OCI-LY1 (cell line): ENCODE results near the gene SLMAP.

ENCODE experiments used
- H2AFZ ChIP-seq: fragments of 200-600 bp; sonication (generic), shearing (Covaris generic); 2 replicates; pipeline ENCODE4 v1.6.0; 2014; ENCODE audit warnings: antibody characterized with exemption, mild to moderate bottlenecking, low read length
- H3F3A ChIP-seq: fragments of 200-600 bp; sonication (generic), shearing (Covaris generic); 2 replicates; pipeline ENCODE4 v1.6.0; 2014; ENCODE audit warnings: mild to moderate bottlenecking, antibody characterized with exemption, low read length, moderate library complexity; ENCODE audit not compliant: insufficient read depth
- H3K27ac ChIP-seq: fragments of 200-600 bp; sonication (generic); 2 replicates; pipeline ENCODE4 v1.5.1; 2014; ENCODE audit warnings: low read length, mixed run types, mild to moderate bottlenecking, low read depth; ENCODE audit not compliant: poor library complexity, severe bottlenecking
- H3K27me3 ChIP-seq: fragments of 200-600 bp; sonication (generic); 2 replicates; pipeline ENCODE4 v1.6.0; 2014; ENCODE audit warnings: antibody characterized with exemption, mild to moderate bottlenecking, low read length, moderate library complexity; ENCODE audit not compliant: insufficient read depth
- H3K36me3 ChIP-seq: fragments of 200-600 bp; sonication (generic); 2 replicates; pipeline ENCODE4 v1.6.1; 2014; ENCODE audit warnings: mild to moderate bottlenecking, antibody characterized with exemption, low read length, moderate library complexity, mixed read lengths; ENCODE audit not compliant: insufficient read depth
- H3K4me1 ChIP-seq: fragments of 200-600 bp; sonication (generic); 2 replicates; pipeline ENCODE4 v1.5.1; 2014; ENCODE audit warnings: mild to moderate bottlenecking, low read length, moderate library complexity; ENCODE audit not compliant: insufficient read depth, severe bottlenecking
- H3K4me2 ChIP-seq: fragments of 200-600 bp; sonication (generic), shearing (Covaris generic); 2 replicates; pipeline ENCODE4 v1.6.1; 2014; ENCODE audit warnings: low read length
- H3K4me3 ChIP-seq: fragments of 200-600 bp; sonication (generic); 2 replicates; pipeline ENCODE4 v1.5.1; 2014; ENCODE audit warnings: low read length, low read depth, mild to moderate bottlenecking, mixed read lengths; ENCODE audit not compliant: poor library complexity, severe bottlenecking
- H3K79me2 ChIP-seq: fragments of 200-600 bp; shearing (Covaris generic); 2 replicates; pipeline ENCODE4 v1.6.1; 2016; ENCODE audit warnings: mixed run types, low read length, mixed read lengths; ENCODE audit not compliant: insufficient read depth
- H3K9ac ChIP-seq: fragments of 200-600 bp; sonication (generic), shearing (Covaris generic); 2 replicates; pipeline ENCODE4 v1.6.1; 2014; ENCODE audit warnings: mild to moderate bottlenecking, low read length, mixed read lengths
- H3K9me2 ChIP-seq: fragments of 200-600 bp; sonication (generic), shearing (Covaris generic); 2 replicates; pipeline ENCODE4 v1.6.1; 2014; ENCODE audit warnings: low read depth, mild to moderate bottlenecking, low read length, mixed read lengths
- H3K9me3 ChIP-seq: fragments of 200-600 bp; shearing (Covaris generic); 2 replicates; pipeline ENCODE4 v1.6.1; 2014; ENCODE audit warnings: low read length, mixed read lengths
- H4K20me1 ChIP-seq: fragments of 200-600 bp; sonication (generic), shearing (Covaris generic); 2 replicates; pipeline ENCODE4 v1.6.0; 2016; ENCODE audit warnings: mild to moderate bottlenecking, low read length; ENCODE audit not compliant: insufficient read depth
- CTCF ChIP-seq: fragments of 200-600 bp; sonication (generic), shearing (Covaris generic); IDR thresholded peaks from 2 replicates; pipeline ENCODE4 v1.5.1; 2017; ENCODE audit warnings: mild to moderate bottlenecking, antibody characterized with exemption, low read length, moderate library complexity, mixed read lengths
- EZH2 ChIP-seq: fragments of 200-600 bp; sonication (generic), shearing (Covaris generic); IDR thresholded peaks from 2 replicates; pipeline ENCODE4 v1.8.0; 2017; ENCODE audit warnings: borderline replicate concordance, mixed run types, mild to moderate bottlenecking, antibody characterized with exemption, low read length, moderate library complexity, mixed read lengths

Gene SLMAP, protein sequence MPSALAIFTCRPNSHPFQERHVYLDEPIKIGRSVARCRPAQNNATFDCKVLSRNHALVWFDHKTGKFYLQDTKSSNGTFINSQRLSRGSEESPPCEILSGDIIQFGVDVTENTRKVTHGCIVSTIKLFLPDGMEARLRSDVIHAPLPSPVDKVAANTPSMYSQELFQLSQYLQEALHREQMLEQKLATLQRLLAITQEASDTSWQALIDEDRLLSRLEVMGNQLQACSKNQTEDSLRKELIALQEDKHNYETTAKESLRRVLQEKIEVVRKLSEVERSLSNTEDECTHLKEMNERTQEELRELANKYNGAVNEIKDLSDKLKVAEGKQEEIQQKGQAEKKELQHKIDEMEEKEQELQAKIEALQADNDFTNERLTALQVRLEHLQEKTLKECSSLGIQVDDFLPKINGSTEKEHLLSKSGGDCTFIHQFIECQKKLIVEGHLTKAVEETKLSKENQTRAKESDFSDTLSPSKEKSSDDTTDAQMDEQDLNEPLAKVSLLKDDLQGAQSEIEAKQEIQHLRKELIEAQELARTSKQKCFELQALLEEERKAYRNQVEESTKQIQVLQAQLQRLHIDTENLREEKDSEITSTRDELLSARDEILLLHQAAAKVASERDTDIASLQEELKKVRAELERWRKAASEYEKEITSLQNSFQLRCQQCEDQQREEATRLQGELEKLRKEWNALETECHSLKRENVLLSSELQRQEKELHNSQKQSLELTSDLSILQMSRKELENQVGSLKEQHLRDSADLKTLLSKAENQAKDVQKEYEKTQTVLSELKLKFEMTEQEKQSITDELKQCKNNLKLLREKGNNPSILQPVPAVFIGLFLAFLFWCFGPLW

DNA sequence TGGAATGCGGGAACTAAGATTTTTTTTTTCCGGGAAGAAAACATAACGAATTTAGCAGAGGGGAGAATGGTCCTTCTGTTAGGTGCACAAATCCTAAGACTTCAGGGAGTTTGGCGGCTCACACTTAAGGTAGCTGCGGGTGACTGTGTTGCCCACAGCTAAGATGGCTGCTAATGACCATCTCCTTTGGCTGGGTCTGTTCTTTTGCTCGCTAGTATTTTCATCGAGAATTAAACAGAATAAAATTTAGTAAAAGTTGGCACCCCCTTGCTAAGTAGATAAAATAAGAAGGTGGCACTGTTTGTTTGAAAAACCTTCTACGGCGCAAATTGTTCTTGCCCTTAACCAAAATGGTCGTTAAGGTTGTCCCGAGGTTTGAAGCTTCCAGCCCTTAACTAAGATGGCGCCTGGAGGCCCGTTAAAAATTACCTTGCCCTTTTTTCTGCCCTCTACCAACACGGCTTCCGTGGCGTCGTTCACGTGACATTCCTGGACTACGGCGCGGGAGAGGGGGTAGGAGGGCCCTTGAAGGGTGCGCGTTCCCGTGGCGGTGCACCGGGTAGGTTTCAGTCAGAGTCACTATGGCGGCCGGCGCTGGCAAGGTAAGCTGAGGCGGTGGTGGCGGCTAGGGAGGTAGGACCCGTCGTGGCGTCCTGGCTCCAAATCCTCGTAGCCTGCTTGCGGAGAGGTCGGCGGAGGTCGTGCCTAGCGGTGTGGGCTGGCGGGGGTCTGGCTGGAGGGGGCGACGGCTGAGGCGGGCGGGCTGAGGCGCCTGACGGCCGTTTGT, at the start of gene SLMAP:
SLMAP (plus strand) TSS at position 569 of the 787 bp plus-strand sequence. CDS start 1,343 bp downstream, outside the sequence.
- Histone ChIP-seq H3K27ac (peak within 1 kb of the TSS; percentile 52), H3K4me1 (peaks cover 40% of the 10 kb centered on the region), H3K9me2 (no peaks in the 10 kb centered on the region), H3K79me2 (peaks cover 39% of the 10 kb centered on the region), H3K9ac (peak within 1 kb of the TSS; percentile 90), H3K27me3 (no peaks in the 10 kb centered on the region), H3K9me3 (no peaks in the 10 kb centered on the region), H3K4me3 (peak within 1 kb of the TSS; percentile 89), H2AFZ (peak within 1 kb of the TSS; percentile 100), H3F3A (no peaks in the 10 kb centered on the region), H3K36me3 (peaks cover 25% of the 10 kb centered on the region), H4K20me1 (no peaks in the 10 kb centered on the region), H3K4me2 (peak within 1 kb of the TSS; percentile 99)
- TF ChIP-seq EZH2 (no peak), CTCF (no peak)

DNA sequence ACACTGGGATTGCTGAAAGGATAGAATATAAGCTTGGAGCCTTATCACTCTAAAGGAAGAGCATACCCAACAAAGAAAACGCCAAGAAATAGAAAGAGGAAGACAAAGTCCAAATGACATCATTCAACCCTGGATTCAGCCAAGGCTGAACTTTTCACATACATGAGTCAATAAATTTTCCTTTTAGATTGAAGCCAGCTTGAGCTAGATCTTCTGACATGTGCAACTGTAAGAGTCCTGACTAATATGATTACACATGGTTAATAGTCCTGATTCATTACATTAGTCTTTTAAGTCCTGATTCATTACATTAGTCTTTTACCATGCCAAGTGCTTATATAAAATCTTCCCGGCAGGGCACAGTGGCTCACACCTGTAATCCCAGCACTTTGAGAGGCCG, 49.6 kb upstream of the SLMAP start:
- Histone ChIP-seq H3K9me3 (peaks cover 6% of the 10 kb centered on the region; the same call in 1 of the 2 replicates), H3K79me2 (no peaks in the 10 kb centered on the region), H3K27ac (no peak overlapping the region), H3K9me2 (no peaks in the 10 kb centered on the region), H3K27me3 (no peaks in the 10 kb centered on the region), H3K36me3 (no peaks in the 10 kb centered on the region), H3K9ac (no peak overlapping the region), H3K4me3 (no peak overlapping the region), H3F3A (no peaks in the 10 kb centered on the region), H2AFZ (no peak overlapping the region), H3K4me1 (no peaks in the 10 kb centered on the region), H3K4me2 (no peak overlapping the region), H4K20me1 (no peaks in the 10 kb centered on the region)
- TF ChIP-seq CTCF (no peak), EZH2 (no peak)

- H3K4me2 ChIP-seq: no peak overlapping the region
Observed at GRCh38 chr3:57709031-57709430, 47.1 kb upstream of the SLMAP start.

More at GRCh38 chr3:57709031-57709430, 47.1 kb upstream of the SLMAP start:
- Histone ChIP-seq H3K4me3 (no peak overlapping the region), H3K9me3 (peaks cover 6% of the 10 kb centered on the region; the same call in 1 of the 2 replicates), H4K20me1 (no peaks in the 10 kb centered on the region), H3K79me2 (no peaks in the 10 kb centered on the region), H3K9me2 (no peaks in the 10 kb centered on the region), H3K27ac (no peak overlapping the region), H3K9ac (no peak overlapping the region), H3F3A (no peaks in the 10 kb centered on the region), H3K4me1 (no peaks in the 10 kb centered on the region), H2AFZ (no peak overlapping the region), H3K36me3 (no peaks in the 10 kb centered on the region), H3K27me3 (no peaks in the 10 kb centered on the region)
- TF ChIP-seq CTCF (no peak), EZH2 (no peak)
